ENCODE data around the gene ZNF319. TPM values are rescaled to one million over a fixed set of nuclear protein-coding genes. Genes with fewer than 3 reads are reported as not detected.

Gene ZNF319
- total RNA-seq, 1 experiment from 2014 or later, result 5.5 TPM

GRCh38 chr16:57972306-57972705 is 28.2 kb downstream of the ZNF319 start:
- ATAC-seq, result no peak
- TF ChIP-seq, protein P1, sequence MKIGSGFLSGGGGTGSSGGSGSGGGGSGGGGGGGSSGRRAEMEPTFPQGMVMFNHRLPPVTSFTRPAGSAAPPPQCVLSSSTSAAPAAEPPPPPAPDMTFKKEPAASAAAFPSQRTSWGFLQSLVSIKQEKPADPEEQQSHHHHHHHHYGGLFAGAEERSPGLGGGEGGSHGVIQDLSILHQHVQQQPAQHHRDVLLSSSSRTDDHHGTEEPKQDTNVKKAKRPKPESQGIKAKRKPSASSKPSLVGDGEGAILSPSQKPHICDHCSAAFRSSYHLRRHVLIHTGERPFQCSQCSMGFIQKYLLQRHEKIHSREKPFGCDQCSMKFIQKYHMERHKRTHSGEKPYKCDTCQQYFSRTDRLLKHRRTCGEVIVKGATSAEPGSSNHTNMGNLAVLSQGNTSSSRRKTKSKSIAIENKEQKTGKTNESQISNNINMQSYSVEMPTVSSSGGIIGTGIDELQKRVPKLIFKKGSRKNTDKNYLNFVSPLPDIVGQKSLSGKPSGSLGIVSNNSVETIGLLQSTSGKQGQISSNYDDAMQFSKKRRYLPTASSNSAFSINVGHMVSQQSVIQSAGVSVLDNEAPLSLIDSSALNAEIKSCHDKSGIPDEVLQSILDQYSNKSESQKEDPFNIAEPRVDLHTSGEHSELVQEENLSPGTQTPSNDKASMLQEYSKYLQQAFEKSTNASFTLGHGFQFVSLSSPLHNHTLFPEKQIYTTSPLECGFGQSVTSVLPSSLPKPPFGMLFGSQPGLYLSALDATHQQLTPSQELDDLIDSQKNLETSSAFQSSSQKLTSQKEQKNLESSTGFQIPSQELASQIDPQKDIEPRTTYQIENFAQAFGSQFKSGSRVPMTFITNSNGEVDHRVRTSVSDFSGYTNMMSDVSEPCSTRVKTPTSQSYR (CRISPR knock-in tag; IDR thresholded peaks at IDR 0.05), result no peak
- TF ChIP-seq, protein P2, sequence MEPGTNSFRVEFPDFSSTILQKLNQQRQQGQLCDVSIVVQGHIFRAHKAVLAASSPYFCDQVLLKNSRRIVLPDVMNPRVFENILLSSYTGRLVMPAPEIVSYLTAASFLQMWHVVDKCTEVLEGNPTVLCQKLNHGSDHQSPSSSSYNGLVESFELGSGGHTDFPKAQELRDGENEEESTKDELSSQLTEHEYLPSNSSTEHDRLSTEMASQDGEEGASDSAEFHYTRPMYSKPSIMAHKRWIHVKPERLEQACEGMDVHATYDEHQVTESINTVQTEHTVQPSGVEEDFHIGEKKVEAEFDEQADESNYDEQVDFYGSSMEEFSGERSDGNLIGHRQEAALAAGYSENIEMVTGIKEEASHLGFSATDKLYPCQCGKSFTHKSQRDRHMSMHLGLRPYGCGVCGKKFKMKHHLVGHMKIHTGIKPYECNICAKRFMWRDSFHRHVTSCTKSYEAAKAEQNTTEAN (CRISPR knock-in tag; IDR thresholded peaks at IDR 0.05), result no peak
- TF ChIP-seq, protein P3, sequence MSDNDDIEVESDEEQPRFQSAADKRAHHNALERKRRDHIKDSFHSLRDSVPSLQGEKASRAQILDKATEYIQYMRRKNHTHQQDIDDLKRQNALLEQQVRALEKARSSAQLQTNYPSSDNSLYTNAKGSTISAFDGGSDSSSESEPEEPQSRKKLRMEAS (CRISPR knock-in tag; IDR thresholded peaks at IDR 0.05), result no peak
- TF ChIP-seq, protein P4, sequence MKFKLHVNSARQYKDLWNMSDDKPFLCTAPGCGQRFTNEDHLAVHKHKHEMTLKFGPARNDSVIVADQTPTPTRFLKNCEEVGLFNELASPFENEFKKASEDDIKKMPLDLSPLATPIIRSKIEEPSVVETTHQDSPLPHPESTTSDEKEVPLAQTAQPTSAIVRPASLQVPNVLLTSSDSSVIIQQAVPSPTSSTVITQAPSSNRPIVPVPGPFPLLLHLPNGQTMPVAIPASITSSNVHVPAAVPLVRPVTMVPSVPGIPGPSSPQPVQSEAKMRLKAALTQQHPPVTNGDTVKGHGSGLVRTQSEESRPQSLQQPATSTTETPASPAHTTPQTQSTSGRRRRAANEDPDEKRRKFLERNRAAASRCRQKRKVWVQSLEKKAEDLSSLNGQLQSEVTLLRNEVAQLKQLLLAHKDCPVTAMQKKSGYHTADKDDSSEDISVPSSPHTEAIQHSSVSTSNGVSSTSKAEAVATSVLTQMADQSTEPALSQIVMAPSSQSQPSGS (CRISPR knock-in tag; IDR thresholded peaks at IDR 0.05; ENCODE audit: borderline replicate concordance, low read depth), result no peak
- no peak for TF ChIP-seq ATF3 (CRISPR knock-in tag; conservative IDR thresholded peaks at IDR 0.05)
- TF ChIP-seq, protein P5, sequence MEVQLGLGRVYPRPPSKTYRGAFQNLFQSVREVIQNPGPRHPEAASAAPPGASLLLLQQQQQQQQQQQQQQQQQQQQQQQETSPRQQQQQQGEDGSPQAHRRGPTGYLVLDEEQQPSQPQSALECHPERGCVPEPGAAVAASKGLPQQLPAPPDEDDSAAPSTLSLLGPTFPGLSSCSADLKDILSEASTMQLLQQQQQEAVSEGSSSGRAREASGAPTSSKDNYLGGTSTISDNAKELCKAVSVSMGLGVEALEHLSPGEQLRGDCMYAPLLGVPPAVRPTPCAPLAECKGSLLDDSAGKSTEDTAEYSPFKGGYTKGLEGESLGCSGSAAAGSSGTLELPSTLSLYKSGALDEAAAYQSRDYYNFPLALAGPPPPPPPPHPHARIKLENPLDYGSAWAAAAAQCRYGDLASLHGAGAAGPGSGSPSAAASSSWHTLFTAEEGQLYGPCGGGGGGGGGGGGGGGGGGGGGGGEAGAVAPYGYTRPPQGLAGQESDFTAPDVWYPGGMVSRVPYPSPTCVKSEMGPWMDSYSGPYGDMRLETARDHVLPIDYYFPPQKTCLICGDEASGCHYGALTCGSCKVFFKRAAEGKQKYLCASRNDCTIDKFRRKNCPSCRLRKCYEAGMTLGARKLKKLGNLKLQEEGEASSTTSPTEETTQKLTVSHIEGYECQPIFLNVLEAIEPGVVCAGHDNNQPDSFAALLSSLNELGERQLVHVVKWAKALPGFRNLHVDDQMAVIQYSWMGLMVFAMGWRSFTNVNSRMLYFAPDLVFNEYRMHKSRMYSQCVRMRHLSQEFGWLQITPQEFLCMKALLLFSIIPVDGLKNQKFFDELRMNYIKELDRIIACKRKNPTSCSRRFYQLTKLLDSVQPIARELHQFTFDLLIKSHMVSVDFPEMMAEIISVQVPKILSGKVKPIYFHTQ (CRISPR knock-in tag; IDR thresholded peaks at IDR 0.05), result no peak
- TF ChIP-seq, protein P6, sequence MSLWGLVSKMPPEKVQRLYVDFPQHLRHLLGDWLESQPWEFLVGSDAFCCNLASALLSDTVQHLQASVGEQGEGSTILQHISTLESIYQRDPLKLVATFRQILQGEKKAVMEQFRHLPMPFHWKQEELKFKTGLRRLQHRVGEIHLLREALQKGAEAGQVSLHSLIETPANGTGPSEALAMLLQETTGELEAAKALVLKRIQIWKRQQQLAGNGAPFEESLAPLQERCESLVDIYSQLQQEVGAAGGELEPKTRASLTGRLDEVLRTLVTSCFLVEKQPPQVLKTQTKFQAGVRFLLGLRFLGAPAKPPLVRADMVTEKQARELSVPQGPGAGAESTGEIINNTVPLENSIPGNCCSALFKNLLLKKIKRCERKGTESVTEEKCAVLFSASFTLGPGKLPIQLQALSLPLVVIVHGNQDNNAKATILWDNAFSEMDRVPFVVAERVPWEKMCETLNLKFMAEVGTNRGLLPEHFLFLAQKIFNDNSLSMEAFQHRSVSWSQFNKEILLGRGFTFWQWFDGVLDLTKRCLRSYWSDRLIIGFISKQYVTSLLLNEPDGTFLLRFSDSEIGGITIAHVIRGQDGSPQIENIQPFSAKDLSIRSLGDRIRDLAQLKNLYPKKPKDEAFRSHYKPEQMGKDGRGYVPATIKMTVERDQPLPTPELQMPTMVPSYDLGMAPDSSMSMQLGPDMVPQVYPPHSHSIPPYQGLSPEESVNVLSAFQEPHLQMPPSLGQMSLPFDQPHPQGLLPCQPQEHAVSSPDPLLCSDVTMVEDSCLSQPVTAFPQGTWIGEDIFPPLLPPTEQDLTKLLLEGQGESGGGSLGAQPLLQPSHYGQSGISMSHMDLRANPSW (CRISPR knock-in tag; conservative IDR thresholded peaks at IDR 0.05; ENCODE audit: low read depth), result no peak
- H3K4me3 Mint-ChIP-seq, result no peak overlapping the region
- no peaks in the 10 kb centered on the region for H3K9me3 Mint-ChIP-seq
- peaks cover 2% of the 10 kb centered on the region; the same call in 1 of the 2 replicates for H3K4me1 Mint-ChIP-seq
- no peaks in the 10 kb centered on the region for H3K27me3 Mint-ChIP-seq (ENCODE audit: low read depth)
- CTCF ChIA-PET, result interaction anchor here (1.4 to 1.6 kb wide), 2 partner anchors 15 to 51 kb away, joined by 3 to 6 read pairs; no protein-coding TSS in a partner anchor
- H3K27ac Mint-ChIP-seq, result no peak overlapping the region
- no peaks in the 10 kb centered on the region for H3K36me3 Mint-ChIP-seq
- POLR2A ChIA-PET, result no interaction called here
- no peak for DNase-seq (ENCODE audit: low spot score)

DNA sequence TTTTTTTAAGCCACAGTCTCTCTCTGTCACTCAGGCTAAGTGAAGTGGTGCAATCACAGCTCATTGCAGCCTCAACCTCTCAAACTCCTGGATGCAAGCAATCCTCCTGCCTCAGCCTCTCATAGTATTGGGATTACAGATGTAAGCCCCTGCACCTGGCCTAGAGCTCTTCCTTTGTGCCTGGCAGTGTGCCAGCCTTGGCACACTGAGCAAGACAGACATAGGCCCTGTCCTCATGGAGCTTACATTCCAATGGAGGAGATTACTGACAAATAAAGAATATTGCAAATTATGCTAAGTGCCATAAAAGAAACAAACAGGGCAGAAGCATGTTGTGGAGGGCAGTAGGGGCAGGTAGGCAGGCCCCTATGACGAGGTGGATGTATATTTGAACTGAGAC is 28.6 kb downstream of the ZNF319 start:
- Mint-ChIP-seq H3K27me3 (ENCODE audit: low read depth) (no peaks in the 10 kb centered on the region), H3K36me3 (no peaks in the 10 kb centered on the region), H3K27ac (no peak overlapping the region), H3K4me1 (peaks cover 2% of the 10 kb centered on the region; the same call in 1 of the 2 replicates), H3K4me3 (no peak overlapping the region), H3K9me3 (no peaks in the 10 kb centered on the region)
- no peak for DNase-seq (ENCODE audit: low spot score)
- CTCF ChIA-PET, result interaction anchor here (1.4 to 1.6 kb wide), 2 partner anchors 14 to 50 kb away, joined by 3 to 6 read pairs; no protein-coding TSS in a partner anchor
- POLR2A ChIA-PET, result no interaction called here
- no peak for ATAC-seq
- TF ChIP-seq NFYB (CRISPR knock-in tag; conservative IDR thresholded peaks at IDR 0.05; ENCODE audit: low read depth) (no peak), JAZF1 (CRISPR knock-in tag; IDR thresholded peaks at IDR 0.05) (no peak), NR3C1 (CRISPR knock-in tag; conservative IDR thresholded peaks at IDR 0.05; ENCODE audit: low read depth) (no peak)
- TF ChIP-seq, protein P7, sequence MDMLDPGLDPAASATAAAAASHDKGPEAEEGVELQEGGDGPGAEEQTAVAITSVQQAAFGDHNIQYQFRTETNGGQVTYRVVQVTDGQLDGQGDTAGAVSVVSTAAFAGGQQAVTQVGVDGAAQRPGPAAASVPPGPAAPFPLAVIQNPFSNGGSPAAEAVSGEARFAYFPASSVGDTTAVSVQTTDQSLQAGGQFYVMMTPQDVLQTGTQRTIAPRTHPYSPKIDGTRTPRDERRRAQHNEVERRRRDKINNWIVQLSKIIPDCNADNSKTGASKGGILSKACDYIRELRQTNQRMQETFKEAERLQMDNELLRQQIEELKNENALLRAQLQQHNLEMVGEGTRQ (CRISPR knock-in tag; IDR thresholded peaks at IDR 0.05), result no peak
